DOHH2 (cell line): Measurements from ENCODE around the gene MCUB.

Source experiments
- EZH2phosphoT487 ChIP-seq: fragments of 200-600 bp; sonication (generic); IDR thresholded peaks from 2 replicates; pipeline ENCODE4 v1.6.1; 2017; ENCODE audit warnings: borderline replicate concordance, mild to moderate bottlenecking, antibody characterized with exemption, low read length, moderate library complexity, mixed read lengths
- TF ChIP-seq, protein P1 (sequence below): fragments of 200-600 bp; sonication (generic); IDR thresholded peaks from one replicate; pipeline ENCODE4 v1.5.1; 2014; ENCODE audit warnings: antibody characterized with exemption, mild to moderate bottlenecking, low read depth, low read length; ENCODE audit not compliant: poor library complexity, severe bottlenecking

DNA sequence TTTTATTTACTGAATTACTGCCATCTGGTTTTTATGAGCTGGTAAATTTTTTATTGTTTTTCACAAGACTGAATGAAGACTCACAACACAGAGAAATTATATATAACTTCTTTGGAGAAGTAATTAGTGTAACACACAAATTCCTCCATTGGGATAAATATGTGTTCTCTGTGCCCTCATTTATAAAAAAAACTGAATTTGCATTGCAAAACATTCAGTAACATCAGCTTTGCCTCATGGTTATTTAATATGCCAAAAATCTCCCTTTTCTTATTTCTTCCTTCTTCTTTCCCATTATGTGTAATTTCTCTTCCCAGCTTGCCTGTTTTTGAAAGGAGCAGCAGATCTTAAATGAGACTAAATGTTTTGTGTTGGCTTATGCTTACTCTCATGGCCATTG is 124.7 kb downstream of the MCUB start:
- TF ChIP-seq, protein P1, sequence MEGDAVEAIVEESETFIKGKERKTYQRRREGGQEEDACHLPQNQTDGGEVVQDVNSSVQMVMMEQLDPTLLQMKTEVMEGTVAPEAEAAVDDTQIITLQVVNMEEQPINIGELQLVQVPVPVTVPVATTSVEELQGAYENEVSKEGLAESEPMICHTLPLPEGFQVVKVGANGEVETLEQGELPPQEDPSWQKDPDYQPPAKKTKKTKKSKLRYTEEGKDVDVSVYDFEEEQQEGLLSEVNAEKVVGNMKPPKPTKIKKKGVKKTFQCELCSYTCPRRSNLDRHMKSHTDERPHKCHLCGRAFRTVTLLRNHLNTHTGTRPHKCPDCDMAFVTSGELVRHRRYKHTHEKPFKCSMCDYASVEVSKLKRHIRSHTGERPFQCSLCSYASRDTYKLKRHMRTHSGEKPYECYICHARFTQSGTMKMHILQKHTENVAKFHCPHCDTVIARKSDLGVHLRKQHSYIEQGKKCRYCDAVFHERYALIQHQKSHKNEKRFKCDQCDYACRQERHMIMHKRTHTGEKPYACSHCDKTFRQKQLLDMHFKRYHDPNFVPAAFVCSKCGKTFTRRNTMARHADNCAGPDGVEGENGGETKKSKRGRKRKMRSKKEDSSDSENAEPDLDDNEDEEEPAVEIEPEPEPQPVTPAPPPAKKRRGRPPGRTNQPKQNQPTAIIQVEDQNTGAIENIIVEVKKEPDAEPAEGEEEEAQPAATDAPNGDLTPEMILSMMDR: no peak
- TF ChIP-seq EZH2phosphoT487: no peak
